ENCODE results near the gene RASGRP3. TPM values are rescaled to one million over a fixed set of nuclear protein-coding genes. Genes with fewer than 3 reads are reported as not detected.

RASGRP3 gene
- total RNA-seq, 1 donor from 2014 or later = 14.1 TPM

- intact Hi-C loops (cut with micrococcal nuclease) = no loop called here
Measured at GRCh38 chr2:33489835-33490431, 13.5 kb downstream of the RASGRP3 start.

GRCh38 chr2:33491441-33492084 is 15.1 kb downstream of the RASGRP3 start:
- intact Hi-C loops (cut with micrococcal nuclease) = no loop called here

GRCh38 chr2:33492399-33493134 is 16.1 kb downstream of the RASGRP3 start:
- intact Hi-C loops (cut with micrococcal nuclease) = no loop called here

- intact Hi-C loops (cut with micrococcal nuclease) = no loop called here
Measured at GRCh38 chr2:33494155-33494779, 17.8 kb downstream of the RASGRP3 start.

- intact Hi-C loops (cut with micrococcal nuclease) = loop anchor here (5.0 kb wide), 1 partner anchor 173 kb away; no protein-coding TSS in a partner anchor
Measured at GRCh38 chr2:33494877-33495641, 18.6 kb downstream of the RASGRP3 start.

- intact Hi-C loops (cut with micrococcal nuclease) = loop anchor here (2.0 to 5.0 kb wide), 2 partner anchors 31 to 173 kb away; no protein-coding TSS in a partner anchor
Measured at GRCh38 chr2:33495683-33496082, 19.2 kb downstream of the RASGRP3 start.

- intact Hi-C loops (cut with micrococcal nuclease) = loop anchor here (2.0 to 5.0 kb wide), 2 partner anchors 31 to 174 kb away; no protein-coding TSS in a partner anchor
Measured at GRCh38 chr2:33496150-33496549, 19.7 kb downstream of the RASGRP3 start.

- intact Hi-C loops (cut with micrococcal nuclease) = loop anchor here (1.0 to 5.0 kb wide), 6 partner anchors 8 to 174 kb away; partner anchors contain the start of genes FAM98A and RASGRP3
Measured at GRCh38 chr2:33496726-33497125, 20.3 kb downstream of the RASGRP3 start.

GRCh38 chr2:33497221-33497650 is 20.8 kb downstream of the RASGRP3 start:
- intact Hi-C loops (cut with micrococcal nuclease) = loop anchor here (1.0 to 5.0 kb wide), 6 partner anchors 9 to 175 kb away; partner anchors contain the start of genes FAM98A and RASGRP3

GRCh38 chr2:33498291-33498956 is 22.0 kb downstream of the RASGRP3 start:
- intact Hi-C loops (cut with micrococcal nuclease) = loop anchor here (5.0 kb wide), 1 partner anchor 176 kb away; no protein-coding TSS in a partner anchor

GRCh38 chr2:33500177-33500576 is 23.7 kb downstream of the RASGRP3 start:
- intact Hi-C loops (cut with micrococcal nuclease) = no loop called here

GRCh38 chr2:33502025-33502424 is 25.6 kb downstream of the RASGRP3 start:
- intact Hi-C loops (cut with micrococcal nuclease) = no loop called here

- intact Hi-C loops (cut with micrococcal nuclease) = no loop called here
Measured at GRCh38 chr2:33503002-33503401, 26.6 kb downstream of the RASGRP3 start.

- intact Hi-C loops (cut with micrococcal nuclease) = no loop called here
Measured at GRCh38 chr2:33505966-33506365, 29.5 kb downstream of the RASGRP3 start.

GRCh38 chr2:33509908-33510585 is 33.6 kb downstream of the RASGRP3 start:
- intact Hi-C loops (cut with micrococcal nuclease) = no loop called here

GRCh38 chr2:33510586-33510968 is 34.1 kb downstream of the RASGRP3 start:
- intact Hi-C loops (cut with micrococcal nuclease) = no loop called here

GRCh38 chr2:33511141-33511540 is 34.7 kb downstream of the RASGRP3 start:
- intact Hi-C loops (cut with micrococcal nuclease) = no loop called here

GRCh38 chr2:33512112-33512511 is 35.7 kb downstream of the RASGRP3 start:
- intact Hi-C loops (cut with micrococcal nuclease) = no loop called here

- intact Hi-C loops (cut with micrococcal nuclease) = no loop called here
Measured at GRCh38 chr2:33513480-33513879, 37.0 kb downstream of the RASGRP3 start.

Data from T-helper 1 cell treated with Interleukin-12 subunit alpha and Interleukin-12 subunit beta and Interleukin-4 antibody, amounts not matched to agents 30 ng/mL and 1 ng/mL, for 36 hours (primary cell).